Fibroblast of the aortic adventitia (primary cell): ENCODE results near the gene CTSA. TPM values are rescaled to one million over a fixed set of nuclear protein-coding genes. Genes with fewer than 3 reads are reported as not detected.

Experiments
- DNase-seq: peaks from one replicate; pipeline ENCODE4 v3.0.0-alpha.2; 2010; ENCODE audit warnings: low read depth
- H3K4me3 ChIP-seq: 2 replicates; pipeline ENCODE4 v1.5.1; 2011; ENCODE audit warnings: low read depth, mild to moderate bottlenecking, control low read depth, low read length, moderate library complexity
- CTCF ChIP-seq: IDR thresholded peaks from 2 replicates; pipeline ENCODE4 v1.5.1; 2011; ENCODE audit warnings: mild to moderate bottlenecking, low read length, control low read depth, inconsistent platforms; ENCODE audit not compliant: insufficient read depth
- total RNA-seq: library from RNA; depleted of rRNA; stranded (reverse); fragments of >200 nt; gene quantifications from 2 replicates; pipeline ENCODE4 v1.2.3, GENCODE V29; 2012; ENCODE audit warnings: low replicate concordance

Gene CTSA
- total RNA-seq, 1 donor = 166 TPM

- TF ChIP-seq CTCF = no peak
- DNase-seq = no peak
- H3K4me3 ChIP-seq = no peak overlapping the region
These were observed 13.7 kb downstream of the CTSA start for GRCh38 chr20:45904583-45905504.

- TF ChIP-seq CTCF = no peak
- peak; percentile 75 for DNase-seq
- H3K4me3 ChIP-seq = no peak overlapping the region
These were observed 14.5 kb downstream of the CTSA start for GRCh38 chr20:45905505-45906079.

GRCh38 chr20:45907219-45907948 is 16.2 kb downstream of the CTSA start:
- no peak for TF ChIP-seq CTCF
- no peak for DNase-seq
- H3K4me3 ChIP-seq = no peak overlapping the region

GRCh38 chr20:45908084-45908483 is 16.9 kb downstream of the CTSA start:
- H3K4me3 ChIP-seq = no peak overlapping the region
- no peak for TF ChIP-seq CTCF
- no peak for DNase-seq

GRCh38 chr20:45909336-45909808 is 18.2 kb downstream of the CTSA start:
- no peak for TF ChIP-seq CTCF
- no peak for DNase-seq
- no peak overlapping the region for H3K4me3 ChIP-seq

GRCh38 chr20:45909817-45910669 is 18.9 kb downstream of the CTSA start:
- no peak for TF ChIP-seq CTCF
- H3K4me3 ChIP-seq = peak overlapping the region; percentile 41
- no peak for DNase-seq
